ENCODE results near the gene CNTNAP3.
"Not testable (repeated sequence)": the region's sequence is repeated elsewhere in the genome, so short reads cannot be mapped to it uniquely, and the experiment has no call there.

Gene CNTNAP3

DNA sequence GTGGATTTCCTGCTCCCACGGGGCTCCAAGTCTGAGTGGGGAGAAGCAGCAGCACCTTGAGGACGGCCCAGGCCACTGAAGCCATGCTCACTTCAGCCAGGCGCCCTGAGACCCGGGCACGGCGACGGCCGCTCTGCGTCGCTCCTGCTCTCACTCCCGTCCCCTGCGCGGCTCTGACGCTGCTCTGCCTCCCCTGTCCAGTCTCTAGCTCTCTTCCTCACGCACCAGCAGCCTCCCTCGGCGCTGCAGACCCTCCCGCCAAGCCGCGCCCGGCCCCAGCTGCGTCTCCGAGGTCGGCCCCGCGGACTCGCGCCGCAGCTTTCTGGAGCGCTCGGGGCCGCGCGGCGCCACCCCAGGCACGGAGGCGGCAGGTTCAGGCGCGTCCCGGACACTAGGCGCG, at the start of gene CNTNAP3:
CNTNAP3 (minus strand) TSS at position 188 of the 400 bp plus-strand sequence; CDS start at position 85, 103 bp downstream.
- not testable (repeated sequence) for H3K27me3 ChIP-seq; H3K4me3 ChIP-seq (ENCODE audit: low read depth in 1 of 2, low read length in 1 of 2); H3K36me3 ChIP-seq

DNA sequence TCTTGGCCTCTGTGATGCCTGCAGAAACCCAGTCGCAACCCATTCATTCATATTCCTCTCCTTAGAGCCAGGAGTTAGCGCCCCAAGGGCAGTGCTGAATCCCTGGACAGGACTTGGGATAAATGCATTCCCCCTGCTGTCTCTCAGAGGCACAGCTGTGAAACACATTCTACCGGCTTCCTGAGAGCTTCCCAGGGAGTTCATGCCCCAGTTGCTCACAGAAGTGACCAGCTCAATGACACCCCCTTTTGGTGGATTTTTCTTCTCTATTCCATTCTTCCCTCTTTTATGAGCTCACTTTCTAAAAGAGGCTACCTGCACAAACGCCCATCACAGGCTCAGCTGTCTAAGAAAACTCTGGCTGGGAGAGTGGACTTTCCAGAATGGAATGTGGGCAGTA, 8.0 kb downstream of the CNTNAP3 start:
- not testable (repeated sequence) for H3K9me3 ChIP-seq; H3K27me3 ChIP-seq; H3K27ac ChIP-seq; H3K4me3 ChIP-seq (ENCODE audit: low read depth in 1 of 2, low read length in 1 of 2); H3K4me1 ChIP-seq (ENCODE audit: control insufficient read depth in 1 of 2, insufficient read depth in 1 of 2, low read depth in 1 of 2, low read length in 1 of 2); H3K36me3 ChIP-seq

More for the DNA sequence above, at the start of gene CNTNAP3:
- not testable (repeated sequence) for H3K9me3 ChIP-seq; H3K27ac ChIP-seq; H3K4me1 ChIP-seq (ENCODE audit: control insufficient read depth in 1 of 2, insufficient read depth in 1 of 2, low read depth in 1 of 2, low read length in 1 of 2)

DNA sequence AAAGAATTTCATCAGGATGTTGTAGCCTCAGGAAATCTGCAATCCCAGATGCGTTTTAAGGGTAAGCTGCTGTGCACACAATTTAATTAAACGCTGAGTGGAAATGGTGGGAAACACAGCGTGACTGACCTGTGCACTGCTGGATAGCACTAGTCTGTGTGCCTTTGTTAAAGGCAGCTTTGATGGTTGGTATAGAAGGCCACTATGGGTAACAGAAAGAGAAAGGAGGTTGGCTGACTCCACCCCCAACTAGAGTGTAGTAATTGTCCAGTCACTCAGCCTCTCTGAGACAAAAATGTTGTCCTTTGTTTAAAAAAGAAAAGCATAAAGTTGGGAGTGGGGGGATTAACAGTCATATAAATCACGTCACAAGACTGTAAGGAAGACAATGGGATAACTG, 45.5 kb downstream of the CNTNAP3 start:
- not testable (repeated sequence) for H3K36me3 ChIP-seq; H3K27me3 ChIP-seq; H3K4me1 ChIP-seq (ENCODE audit: control insufficient read depth in 1 of 2, insufficient read depth in 1 of 2, low read depth in 1 of 2, low read length in 1 of 2); H3K4me3 ChIP-seq (ENCODE audit: low read depth in 1 of 2, low read length in 1 of 2); H3K27ac ChIP-seq; H3K9me3 ChIP-seq

DNA sequence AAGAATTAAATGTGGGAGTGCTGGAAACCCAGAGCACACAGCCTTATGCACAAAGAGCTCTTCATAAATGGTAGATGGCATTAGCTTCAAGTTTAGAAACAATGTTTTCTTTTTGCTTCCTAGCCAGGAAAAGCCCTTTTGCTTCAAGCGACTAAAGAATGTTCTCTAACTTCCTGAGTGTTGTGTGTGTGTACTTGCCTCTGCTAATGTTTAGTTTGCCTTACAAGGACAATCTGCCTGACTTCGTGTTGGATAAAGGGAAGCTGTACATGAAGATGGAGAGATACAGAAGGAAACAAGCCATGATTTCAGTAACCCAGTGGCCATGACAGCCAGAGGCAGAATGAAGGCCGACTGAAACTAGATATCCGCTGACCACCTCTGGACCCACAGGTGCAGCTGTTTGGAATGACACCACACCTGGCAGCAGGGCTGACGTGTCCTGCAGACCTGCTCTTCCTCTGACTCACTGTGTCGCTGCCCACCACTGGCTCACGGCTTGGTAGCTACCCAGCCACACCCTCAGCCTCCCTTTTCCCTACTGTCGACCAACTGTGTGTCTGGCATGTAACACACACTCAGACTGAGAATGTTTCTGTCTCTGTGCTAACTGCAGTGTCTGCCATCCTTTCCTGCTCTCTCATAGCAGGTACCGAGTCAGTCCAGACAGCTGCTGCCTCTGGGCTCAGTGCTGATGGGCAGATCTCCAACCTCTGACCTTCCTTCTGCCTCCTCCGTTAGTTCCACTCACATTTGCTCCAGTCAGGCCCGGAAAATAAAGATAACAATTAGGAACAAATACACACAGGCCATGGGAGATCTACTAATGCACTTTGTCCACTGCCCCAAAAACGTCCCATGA, 55.6 kb downstream of the CNTNAP3 start:
- H3K27me3 ChIP-seq; H3K4me3 ChIP-seq (ENCODE audit: low read depth in 1 of 2, low read length in 1 of 2); H3K27ac ChIP-seq; H3K36me3 ChIP-seq; H3K9me3 ChIP-seq; H3K4me1 ChIP-seq (ENCODE audit: control insufficient read depth in 1 of 2, insufficient read depth in 1 of 2, low read depth in 1 of 2, low read length in 1 of 2): not testable (repeated sequence)

DNA sequence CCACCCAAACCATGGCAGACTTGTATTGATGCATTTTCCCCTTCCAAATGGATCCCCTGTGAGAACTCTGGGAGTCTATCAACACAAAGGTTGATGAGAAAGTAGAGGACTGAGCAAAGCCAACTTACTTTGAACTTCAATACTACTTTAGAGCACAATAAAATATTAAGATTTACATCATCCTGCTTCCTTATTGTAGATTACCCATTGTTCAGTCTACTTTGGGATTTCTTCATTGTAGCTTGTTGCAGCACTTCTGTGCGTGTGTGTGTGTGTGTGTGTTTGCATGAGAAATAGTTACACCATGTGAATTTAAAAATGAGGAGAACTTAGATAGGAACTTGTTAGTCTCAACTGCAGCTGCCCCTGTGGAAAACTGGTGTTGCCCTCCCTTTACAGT, 72.0 kb downstream of the CNTNAP3 start:
- H3K27me3 ChIP-seq; H3K4me1 ChIP-seq (ENCODE audit: control insufficient read depth in 1 of 2, insufficient read depth in 1 of 2, low read depth in 1 of 2, low read length in 1 of 2); H3K4me3 ChIP-seq (ENCODE audit: low read depth in 1 of 2, low read length in 1 of 2); H3K9me3 ChIP-seq; H3K27ac ChIP-seq; H3K36me3 ChIP-seq: not testable (repeated sequence)

DNA sequence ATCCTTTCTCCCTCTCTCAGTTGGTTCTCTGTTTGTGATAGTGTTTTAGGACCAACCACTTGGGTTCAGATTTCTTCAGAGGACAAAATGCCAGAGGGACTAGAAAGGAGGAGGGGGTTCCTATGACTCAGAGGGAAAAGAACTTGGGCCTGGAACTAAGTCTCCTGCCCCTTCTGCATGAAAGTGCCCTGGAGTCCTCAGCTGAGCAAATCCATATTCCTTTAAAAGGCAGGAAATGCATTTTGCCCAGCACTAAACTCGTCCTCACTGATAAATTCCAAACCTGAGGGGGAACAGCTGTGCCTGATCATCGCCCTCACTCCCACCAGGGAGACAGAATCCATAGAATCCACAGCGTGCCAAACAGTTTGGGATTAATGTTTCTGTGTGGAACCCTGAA, 78.2 kb downstream of the CNTNAP3 start:
- not testable (repeated sequence) for H3K36me3 ChIP-seq; H3K4me1 ChIP-seq (ENCODE audit: control insufficient read depth in 1 of 2, insufficient read depth in 1 of 2, low read depth in 1 of 2, low read length in 1 of 2); H3K4me3 ChIP-seq (ENCODE audit: low read depth in 1 of 2, low read length in 1 of 2); H3K27ac ChIP-seq; H3K9me3 ChIP-seq; H3K27me3 ChIP-seq

DNA sequence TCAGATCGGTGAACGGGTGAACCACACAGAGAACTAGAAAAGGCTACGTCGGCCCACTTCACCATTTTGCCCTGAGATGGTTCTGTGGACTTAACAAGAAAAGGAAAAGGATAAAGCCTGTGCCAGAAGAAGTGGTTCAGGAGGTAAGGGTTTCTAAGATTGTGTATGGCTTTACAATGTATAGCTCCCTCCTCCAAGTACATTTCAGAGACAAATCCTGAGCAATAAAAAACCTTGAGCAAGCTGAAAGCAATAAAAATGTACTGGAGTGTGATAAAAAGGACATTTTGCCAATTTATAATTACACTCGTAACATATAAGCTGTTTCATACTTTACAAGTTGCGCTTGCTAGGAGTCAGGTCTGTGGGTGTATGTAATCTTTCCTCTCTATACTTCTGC, 81.3 kb downstream of the CNTNAP3 start:
- not testable (repeated sequence) for H3K4me1 ChIP-seq (ENCODE audit: control insufficient read depth in 1 of 2, insufficient read depth in 1 of 2, low read depth in 1 of 2, low read length in 1 of 2); H3K4me3 ChIP-seq (ENCODE audit: low read depth in 1 of 2, low read length in 1 of 2); H3K36me3 ChIP-seq; H3K27ac ChIP-seq; H3K9me3 ChIP-seq; H3K27me3 ChIP-seq

DNA sequence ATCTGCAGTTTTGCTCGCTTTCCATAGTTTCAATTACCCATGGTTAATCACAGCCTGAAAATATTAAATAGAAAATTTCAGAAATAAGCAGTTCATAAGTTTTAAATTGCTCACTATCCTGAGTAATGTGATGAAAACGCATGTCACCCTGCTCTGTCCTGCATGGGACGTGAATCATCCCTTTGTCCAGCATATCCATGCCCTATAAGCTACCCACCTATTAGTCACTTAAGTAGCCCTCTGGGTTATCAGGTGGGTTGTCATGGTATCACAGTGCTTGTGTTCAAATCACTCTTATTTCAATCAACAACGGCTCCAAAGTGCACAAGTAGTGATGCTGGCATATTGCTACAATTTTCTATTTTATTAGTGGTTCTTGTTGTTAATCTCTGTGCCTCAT, 82.1 kb downstream of the CNTNAP3 start:
- not testable (repeated sequence) for H3K9me3 ChIP-seq; H3K36me3 ChIP-seq; H3K27me3 ChIP-seq; H3K4me1 ChIP-seq (ENCODE audit: control insufficient read depth in 1 of 2, insufficient read depth in 1 of 2, low read depth in 1 of 2, low read length in 1 of 2); H3K27ac ChIP-seq; H3K4me3 ChIP-seq (ENCODE audit: low read depth in 1 of 2, low read length in 1 of 2)

DNA sequence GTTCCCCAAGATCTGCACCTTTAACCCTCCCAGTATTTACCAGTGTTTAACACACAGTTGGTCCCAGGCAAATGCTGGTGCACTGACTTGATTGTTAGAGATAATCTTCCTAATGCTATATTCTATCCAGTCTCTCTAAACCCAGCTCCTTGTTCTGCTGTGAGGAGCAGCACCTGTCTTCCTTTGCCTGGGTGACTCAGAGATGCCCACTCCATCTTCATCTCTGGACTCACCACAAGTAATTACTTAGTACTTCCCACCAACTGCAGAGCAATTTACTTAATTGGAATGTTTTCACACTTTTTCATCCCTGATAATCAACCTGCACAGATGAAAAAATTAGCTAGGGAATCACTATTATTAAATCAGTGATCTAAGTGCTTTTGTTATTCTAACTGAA, 87.6 kb downstream of the CNTNAP3 start:
- not testable (repeated sequence) for H3K27ac ChIP-seq; H3K27me3 ChIP-seq; H3K4me3 ChIP-seq (ENCODE audit: low read depth in 1 of 2, low read length in 1 of 2); H3K36me3 ChIP-seq; H3K9me3 ChIP-seq; H3K4me1 ChIP-seq (ENCODE audit: control insufficient read depth in 1 of 2, insufficient read depth in 1 of 2, low read depth in 1 of 2, low read length in 1 of 2)

DNA sequence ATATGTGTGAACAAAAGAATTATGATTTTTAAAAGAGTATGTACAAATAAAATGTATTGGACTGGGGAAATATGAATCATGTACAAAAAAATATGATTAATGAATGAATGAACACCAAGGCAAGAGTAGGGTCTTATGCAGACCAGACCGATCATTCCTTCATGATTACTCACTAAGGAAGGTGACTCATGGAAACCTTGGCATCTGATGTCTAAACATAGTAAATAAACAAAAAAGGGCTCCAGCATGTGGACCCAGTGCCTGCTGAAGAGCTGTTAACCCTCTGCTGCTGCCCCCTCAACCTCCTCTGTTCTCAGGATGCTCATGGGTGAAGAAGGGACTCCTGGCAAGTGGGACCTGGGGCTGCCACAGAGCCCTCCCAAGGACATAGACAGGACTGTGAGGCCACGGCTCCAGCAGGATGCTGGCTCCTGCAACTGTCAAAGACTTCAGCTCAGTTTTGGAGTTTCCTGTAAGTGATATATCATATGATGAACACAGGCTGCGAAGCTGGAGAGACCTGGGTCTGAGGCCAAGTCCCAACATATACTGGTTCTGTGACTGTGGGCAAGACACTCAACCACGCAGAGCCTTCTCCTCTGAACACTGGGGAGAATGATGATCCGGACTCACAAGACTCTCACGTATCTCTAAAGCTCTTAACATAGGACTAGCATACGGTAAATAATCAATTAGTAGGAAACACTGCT, 89.8 kb downstream of the CNTNAP3 start:
- H3K27ac ChIP-seq; H3K36me3 ChIP-seq; H3K9me3 ChIP-seq; H3K27me3 ChIP-seq; H3K4me1 ChIP-seq (ENCODE audit: control insufficient read depth in 1 of 2, insufficient read depth in 1 of 2, low read depth in 1 of 2, low read length in 1 of 2); H3K4me3 ChIP-seq (ENCODE audit: low read depth in 1 of 2, low read length in 1 of 2): not testable (repeated sequence)

DNA sequence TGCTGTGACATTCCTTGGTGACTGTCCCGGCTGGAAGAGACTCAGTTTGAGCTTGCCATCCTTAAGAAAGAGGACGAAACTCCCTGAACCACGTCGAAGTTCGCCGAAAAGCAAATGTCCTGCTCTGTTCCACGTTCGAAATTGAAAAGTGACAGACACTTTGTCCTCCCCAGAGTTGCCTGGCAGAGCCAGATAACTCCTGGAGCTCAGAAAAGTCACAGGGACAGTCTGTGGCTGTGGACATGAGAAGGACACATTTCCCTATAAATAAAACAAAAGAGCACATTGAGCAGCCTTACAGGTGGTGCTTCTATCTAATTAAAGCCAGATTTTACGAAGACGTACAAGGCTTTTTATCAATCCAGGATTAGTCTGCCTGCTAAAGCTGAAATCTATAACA, 116.6 kb downstream of the CNTNAP3 start:
- not testable (repeated sequence) for H3K27me3 ChIP-seq; H3K27ac ChIP-seq; H3K9me3 ChIP-seq; H3K4me3 ChIP-seq (ENCODE audit: low read depth in 1 of 2, low read length in 1 of 2); H3K4me1 ChIP-seq (ENCODE audit: control insufficient read depth in 1 of 2, insufficient read depth in 1 of 2, low read depth in 1 of 2, low read length in 1 of 2); H3K36me3 ChIP-seq

DNA sequence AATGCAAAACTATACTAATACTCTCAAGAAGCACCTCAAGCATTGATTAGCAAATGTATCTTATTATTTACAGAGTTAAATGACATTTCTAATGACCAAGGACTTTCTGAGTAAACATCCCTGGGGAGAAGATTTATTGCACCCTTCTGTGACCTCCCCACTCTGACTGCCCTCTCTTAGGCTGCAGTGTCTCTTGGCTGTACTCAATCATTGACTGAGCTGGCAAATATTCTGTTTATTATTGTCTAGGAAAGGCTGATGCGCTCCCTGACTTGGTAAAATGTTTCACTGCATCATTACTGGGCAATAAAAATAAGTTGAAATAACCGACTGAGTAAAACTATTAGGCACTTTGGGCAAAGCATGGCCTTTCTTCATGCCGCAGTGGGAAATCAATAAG, 130.3 kb downstream of the CNTNAP3 start:
- not testable (repeated sequence) for H3K4me3 ChIP-seq (ENCODE audit: low read depth in 1 of 2, low read length in 1 of 2); H3K4me1 ChIP-seq (ENCODE audit: control insufficient read depth in 1 of 2, insufficient read depth in 1 of 2, low read depth in 1 of 2, low read length in 1 of 2)

DNA sequence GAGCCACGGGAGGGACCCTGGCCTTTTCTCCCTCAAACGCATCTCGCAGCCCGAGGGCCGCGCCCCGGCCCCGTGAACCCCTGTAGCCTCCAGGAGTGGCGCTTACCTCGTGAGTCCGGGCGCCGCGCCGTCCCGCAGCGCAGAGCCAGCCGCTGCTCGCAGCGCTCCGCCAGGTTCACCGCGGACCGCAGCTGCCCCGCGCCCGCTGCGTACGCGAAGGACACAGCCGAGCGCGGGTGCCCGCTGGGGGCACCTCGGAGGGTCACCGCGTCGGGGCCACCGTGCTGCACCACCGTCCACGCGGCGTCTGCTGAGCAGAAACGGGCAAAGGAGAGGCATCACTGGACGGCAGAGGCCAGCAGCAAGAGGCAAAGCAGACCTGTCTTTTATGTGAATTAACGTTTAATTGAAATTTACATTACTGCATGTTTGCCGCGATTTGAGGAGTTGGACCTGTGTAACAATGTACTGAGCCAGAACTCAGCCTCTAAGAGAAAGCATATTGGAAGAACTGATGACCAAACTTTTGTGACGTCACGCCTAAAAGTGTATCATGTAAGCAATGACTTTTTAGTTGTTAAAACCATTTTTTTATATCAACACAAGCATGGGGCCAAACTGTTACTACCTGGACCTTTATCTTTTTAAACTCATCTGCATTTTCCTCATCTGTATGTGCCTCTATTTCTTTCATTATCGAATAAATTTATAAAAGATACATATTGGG, 155.0 kb downstream of the CNTNAP3 start:
- not testable (repeated sequence) for H3K27ac ChIP-seq; H3K4me3 ChIP-seq (ENCODE audit: low read depth in 1 of 2, low read length in 1 of 2); H3K36me3 ChIP-seq; H3K4me1 ChIP-seq (ENCODE audit: control insufficient read depth in 1 of 2, insufficient read depth in 1 of 2, low read depth in 1 of 2, low read length in 1 of 2); H3K9me3 ChIP-seq
- H3K27me3 ChIP-seq = peaks cover 13% of the 10 kb centered on the region

More for the DNA sequence above, 130.3 kb downstream of the CNTNAP3 start:
- not testable (repeated sequence) for H3K27ac ChIP-seq, H3K9me3 ChIP-seq, H3K36me3 ChIP-seq, H3K27me3 ChIP-seq
